Activated T-cell treated with anti-CD3 and anti-CD28 coated beads, Interleukin-2, amount 50 U/mL, for 24 hours (primary cell): Measurements from ENCODE around the gene IGFBP6.

Experiments used
- DNase-seq: peaks from one replicate; pipeline ENCODE4 v3.0.0-alpha.2; 2020
- H3K27ac Mint-ChIP-seq: 2 replicates; pipeline ENCODE4 v1.8.0; 2020; ENCODE audit warnings: mild to moderate bottlenecking, mixed read lengths
- H3K27me3 Mint-ChIP-seq: 2 replicates; pipeline ENCODE4 v1.8.0; 2020; ENCODE audit warnings: mixed read lengths
- H3K36me3 Mint-ChIP-seq: 2 replicates; pipeline ENCODE4 v1.8.0; 2020; ENCODE audit warnings: low read depth, mixed read lengths
- H3K4me1 Mint-ChIP-seq: 2 replicates; pipeline ENCODE4 v1.8.0; 2020; ENCODE audit warnings: low read depth, mixed read lengths
- H3K4me3 Mint-ChIP-seq: 2 replicates; pipeline ENCODE4 v1.8.0; 2020; ENCODE audit warnings: mild to moderate bottlenecking, moderate library complexity, mixed read lengths
- H3K9me3 Mint-ChIP-seq: 2 replicates; pipeline ENCODE4 v1.8.0; 2020; ENCODE audit warnings: mixed read lengths

IGFBP6 gene

GRCh38 chr12:53055471-53056266, 41.8 kb upstream of the IGFBP6 start:
- no peaks in the 10 kb centered on the region for H3K27me3 Mint-ChIP-seq
- H3K4me3 Mint-ChIP-seq = no peak overlapping the region
- H3K36me3 Mint-ChIP-seq = peaks cover 3% of the 10 kb centered on the region
- no peak for DNase-seq
- peaks cover 11% of the 10 kb centered on the region for H3K4me1 Mint-ChIP-seq
- H3K9me3 Mint-ChIP-seq = no peaks in the 10 kb centered on the region
- no peak overlapping the region for H3K27ac Mint-ChIP-seq

- H3K4me3 Mint-ChIP-seq = no peak overlapping the region
- no peak overlapping the region for H3K27ac Mint-ChIP-seq
- no peaks in the 10 kb centered on the region for H3K9me3 Mint-ChIP-seq
Observed at GRCh38 chr12:53056296-53056695, 41.2 kb upstream of the IGFBP6 start.

DNA sequence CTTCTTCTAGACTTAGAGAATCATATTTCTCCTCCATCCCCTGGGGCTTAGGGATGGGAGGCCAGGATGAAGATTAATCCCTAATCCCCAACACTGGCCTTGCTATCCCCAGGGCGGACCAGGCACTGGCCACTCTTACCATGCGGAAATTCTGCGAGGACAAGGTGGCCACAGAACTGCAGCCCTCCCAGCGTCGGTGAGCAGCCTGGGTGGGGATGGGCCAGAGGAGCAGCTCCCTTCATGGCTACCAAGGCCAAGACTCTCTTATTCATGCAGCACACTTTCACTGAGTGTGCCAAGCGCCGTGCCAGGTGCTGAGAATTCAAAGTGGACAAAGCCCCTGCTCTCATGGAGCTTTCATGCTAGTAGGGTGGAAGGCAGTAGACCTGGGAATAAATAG, 40.6 kb upstream of the IGFBP6 start:
- H3K27ac Mint-ChIP-seq = no peak overlapping the region
- peaks cover 10% of the 10 kb centered on the region for H3K4me1 Mint-ChIP-seq
- peaks cover 3% of the 10 kb centered on the region for H3K36me3 Mint-ChIP-seq
- no peak for DNase-seq
- H3K9me3 Mint-ChIP-seq = no peaks in the 10 kb centered on the region
- no peak overlapping the region for H3K4me3 Mint-ChIP-seq
- no peaks in the 10 kb centered on the region for H3K27me3 Mint-ChIP-seq

More at GRCh38 chr12:53056296-53056695, 41.2 kb upstream of the IGFBP6 start:
- peaks cover 10% of the 10 kb centered on the region for H3K4me1 Mint-ChIP-seq
- H3K36me3 Mint-ChIP-seq = peaks cover 3% of the 10 kb centered on the region
- DNase-seq = no peak
- H3K27me3 Mint-ChIP-seq = no peaks in the 10 kb centered on the region

- H3K4me1 Mint-ChIP-seq = peaks cover 10% of the 10 kb centered on the region
- H3K4me3 Mint-ChIP-seq = no peak overlapping the region
- H3K27ac Mint-ChIP-seq = no peak overlapping the region
- no peak for DNase-seq
- no peaks in the 10 kb centered on the region for H3K9me3 Mint-ChIP-seq
- H3K36me3 Mint-ChIP-seq = peaks cover 3% of the 10 kb centered on the region
- H3K27me3 Mint-ChIP-seq = no peaks in the 10 kb centered on the region
Observed at GRCh38 chr12:53057816-53058500, 39.5 kb upstream of the IGFBP6 start.

DNA sequence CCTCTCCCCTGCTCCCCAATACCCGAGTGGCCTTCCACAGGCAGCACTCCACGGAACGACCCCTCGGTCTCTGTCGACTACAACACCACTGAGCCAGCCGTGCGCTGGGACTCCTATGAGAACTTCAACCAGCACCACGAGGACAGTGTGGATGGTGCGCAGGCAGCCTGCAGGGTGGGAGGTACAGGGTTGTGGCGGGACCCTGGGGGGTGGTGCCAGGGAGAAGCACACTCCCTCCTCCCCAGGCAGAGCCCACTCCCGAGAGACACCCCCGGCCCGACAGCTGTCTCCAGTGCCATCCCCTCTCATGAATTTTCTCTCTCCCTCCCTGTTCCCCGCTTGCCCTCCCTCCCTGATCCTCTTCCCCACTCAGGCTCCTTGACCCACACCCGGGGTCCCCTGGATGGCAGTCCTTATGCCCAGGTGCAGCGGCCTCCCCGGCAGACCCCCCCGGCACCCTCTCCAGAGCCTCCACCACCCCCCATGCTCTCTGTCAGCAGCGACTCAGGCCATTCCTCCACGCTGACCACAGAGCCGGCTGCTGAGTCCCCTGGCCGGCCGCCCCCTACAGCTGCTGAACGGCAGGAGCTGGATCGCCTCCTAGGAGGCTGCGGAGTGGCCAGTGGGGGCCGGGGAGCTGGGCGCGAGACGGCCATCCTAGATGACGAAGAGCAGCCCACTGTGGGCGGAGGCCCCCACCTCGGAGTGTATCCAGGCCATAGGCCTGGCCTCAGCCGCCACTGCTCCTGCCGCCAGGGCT, 38.6 kb upstream of the IGFBP6 start:
- H3K27ac Mint-ChIP-seq = no peak overlapping the region
- H3K4me1 Mint-ChIP-seq = peaks cover 5% of the 10 kb centered on the region
- H3K36me3 Mint-ChIP-seq = peaks cover 11% of the 10 kb centered on the region
- H3K9me3 Mint-ChIP-seq = no peaks in the 10 kb centered on the region
- H3K27me3 Mint-ChIP-seq = no peaks in the 10 kb centered on the region
- no peak overlapping the region for H3K4me3 Mint-ChIP-seq
- no peak for DNase-seq

- Mint-ChIP-seq H3K4me3 (no peak overlapping the region), H3K4me1 (no peaks in the 10 kb centered on the region), H3K9me3 (no peaks in the 10 kb centered on the region), H3K36me3 (peaks cover 13% of the 10 kb centered on the region), H3K27me3 (no peaks in the 10 kb centered on the region), H3K27ac (no peak overlapping the region)
- DNase-seq = no peak
Observed at GRCh38 chr12:53059434-53060063, 37.9 kb upstream of the IGFBP6 start.

GRCh38 chr12:53060064-53060720, 37.3 kb upstream of the IGFBP6 start:
- no peak for DNase-seq
- H3K27me3 Mint-ChIP-seq = no peaks in the 10 kb centered on the region
- no peaks in the 10 kb centered on the region for H3K9me3 Mint-ChIP-seq
- no peaks in the 10 kb centered on the region for H3K4me1 Mint-ChIP-seq
- no peak overlapping the region for H3K27ac Mint-ChIP-seq
- peaks cover 20% of the 10 kb centered on the region for H3K36me3 Mint-ChIP-seq
- no peak overlapping the region for H3K4me3 Mint-ChIP-seq

DNA sequence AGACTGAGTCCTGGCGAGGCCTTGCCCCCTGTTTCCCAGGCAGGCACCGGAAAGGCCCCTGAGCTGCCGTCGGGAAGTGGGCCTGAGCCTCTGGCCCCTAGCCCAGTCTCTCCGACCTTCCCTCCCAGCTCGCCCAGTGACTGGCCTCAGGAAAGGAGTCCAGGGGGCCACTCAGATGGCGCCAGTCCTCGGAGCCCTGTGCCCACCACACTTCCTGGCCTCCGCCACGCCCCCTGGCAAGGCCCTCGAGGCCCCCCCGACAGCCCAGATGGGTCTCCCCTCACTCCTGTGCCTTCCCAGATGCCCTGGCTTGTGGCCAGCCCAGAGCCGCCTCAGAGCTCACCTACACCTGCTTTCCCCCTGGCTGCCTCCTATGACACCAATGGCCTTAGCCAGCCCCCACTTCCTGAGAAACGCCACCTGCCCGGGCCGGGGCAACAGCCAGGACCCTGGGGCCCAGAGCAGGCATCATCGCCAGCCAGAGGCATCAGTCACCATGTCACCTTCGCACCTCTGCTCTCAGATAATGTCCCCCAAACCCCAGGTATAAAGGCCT, 36.7 kb upstream of the IGFBP6 start:
- Mint-ChIP-seq H3K27me3 (no peaks in the 10 kb centered on the region), H3K36me3 (peaks cover 25% of the 10 kb centered on the region), H3K4me1 (peaks cover under 1% of the 10 kb centered on the region), H3K4me3 (no peak overlapping the region), H3K27ac (no peak overlapping the region), H3K9me3 (no peaks in the 10 kb centered on the region)
- no peak for DNase-seq

- Mint-ChIP-seq H3K4me1 (peaks cover 7% of the 10 kb centered on the region), H3K27ac (no peak overlapping the region), H3K9me3 (no peaks in the 10 kb centered on the region), H3K27me3 (no peaks in the 10 kb centered on the region), H3K36me3 (peaks cover 32% of the 10 kb centered on the region), H3K4me3 (no peak overlapping the region)
- no peak for DNase-seq
Observed at GRCh38 chr12:53061404-53062010, 36.0 kb upstream of the IGFBP6 start.

GRCh38 chr12:53062011-53062961, 35.2 kb upstream of the IGFBP6 start:
- H3K9me3 Mint-ChIP-seq = no peaks in the 10 kb centered on the region
- H3K27ac Mint-ChIP-seq = no peak overlapping the region
- H3K27me3 Mint-ChIP-seq = no peaks in the 10 kb centered on the region
- H3K4me1 Mint-ChIP-seq = peaks cover 10% of the 10 kb centered on the region
- H3K4me3 Mint-ChIP-seq = no peak overlapping the region
- peaks cover 38% of the 10 kb centered on the region for H3K36me3 Mint-ChIP-seq
- peak; percentile 29 for DNase-seq

GRCh38 chr12:53062977-53063707, 34.3 kb upstream of the IGFBP6 start:
- peak; percentile 30 for DNase-seq
- Mint-ChIP-seq H3K27ac (no peak overlapping the region), H3K27me3 (no peaks in the 10 kb centered on the region), H3K9me3 (no peaks in the 10 kb centered on the region), H3K4me1 (peaks cover 10% of the 10 kb centered on the region), H3K4me3 (no peak overlapping the region), H3K36me3 (peaks cover 41% of the 10 kb centered on the region)
